Colonic mucosa (tissue), 4 donors: Measurements from ENCODE around the gene C14orf119. TPM values are rescaled to one million over a fixed set of nuclear protein-coding genes. Genes with fewer than 3 reads are reported as not detected.

Experiments used
- DNase-seq: peaks from one replicate; pipeline ENCODE4 v3.0.0-alpha.2; 2020
- H3K27ac ChIP-seq: fragments of 200-600 bp; one replicate; pipeline ENCODE4 v1.8.0; 2021
- H3K27me3 ChIP-seq: fragments of 200-600 bp; one replicate; pipeline ENCODE4 v1.8.0; 2021
- H3K36me3 ChIP-seq: fragments of 200-600 bp; one replicate; pipeline ENCODE4 v1.8.0; 2021
- H3K4me1 ChIP-seq: fragments of 200-600 bp; one replicate; pipeline ENCODE4 v1.8.0; 2021; ENCODE audit warnings: mild to moderate bottlenecking
- H3K4me3 ChIP-seq: fragments of 200-600 bp; one replicate; pipeline ENCODE4 v1.8.0; 2021
- H3K9ac ChIP-seq, 2 donors: one replicate each; pipeline ENCODE4 v1.7.0; 2013; ENCODE audit warnings: control low read depth in 2 of 2, low read depth in 2 of 2, low read length in 2 of 2
- H3K9me3 ChIP-seq: fragments of 200-600 bp; one replicate; pipeline ENCODE4 v1.8.0; 2021
- CTCF ChIP-seq: fragments of 200-600 bp; IDR thresholded peaks from one replicate; pipeline ENCODE4 v1.8.0; 2022; ENCODE audit warnings: antibody characterized with exemption, mild to moderate bottlenecking
- intact Hi-C: fragments of 100-400 bp; cut with DNase I; formaldehyde crosslinking; loops from one replicate; pipeline ENCODE4 v1.14.1; 2022
- total RNA-seq, 2 donors: library from RNA; stranded (reverse); fragmentation: NEBNext Ultra II Directional in 1 of 2; extraction: Animal tissue kit (Norgen Biotek cat#: 25700) in 1 of 2; gene quantifications; one replicate each; pipeline ENCODE4 v1.2.1, GENCODE V29; 2021
- donor health status: healthy.
- donor health status: DM: no; HTN: no; CAD: no.
- donor health status: DM: no; HTN: no; CAD: no.

C14orf119 gene
- total RNA-seq, 2 donors from 2014 or later: 56.2 to 59.2 TPM

GRCh38 chr14:23147676-23148075 lies 52.4 kb downstream of the C14orf119 start:
- Histone ChIP-seq H3K36me3 (no peaks in the 10 kb centered on the region), H3K9ac (no peak overlapping the region), H3K9me3 (no peaks in the 10 kb centered on the region), H3K27ac (no peak overlapping the region), H3K4me3 (no peak overlapping the region), H3K4me1 (no peaks in the 10 kb centered on the region), H3K27me3 (no peaks in the 10 kb centered on the region)
- no peak for DNase-seq
- intact Hi-C loops: no loop called here
- no peak for TF ChIP-seq CTCF

- Histone ChIP-seq H3K27ac (no peak overlapping the region), H3K9me3 (no peaks in the 10 kb centered on the region), H3K4me1 (no peaks in the 10 kb centered on the region), H3K4me3 (no peak overlapping the region), H3K36me3 (no peaks in the 10 kb centered on the region), H3K9ac (no peak overlapping the region), H3K27me3 (no peaks in the 10 kb centered on the region)
- DNase-seq: no peak
- TF ChIP-seq CTCF: no peak
- intact Hi-C loops: no loop called here
Observed at GRCh38 chr14:23148591-23149249, 53.4 kb downstream of the C14orf119 start.

GRCh38 chr14:23149745-23150144 lies 54.4 kb downstream of the C14orf119 start:
- TF ChIP-seq CTCF: no peak
- Histone ChIP-seq H3K36me3 (no peaks in the 10 kb centered on the region), H3K9ac (no peak overlapping the region), H3K27me3 (no peaks in the 10 kb centered on the region), H3K9me3 (no peaks in the 10 kb centered on the region), H3K27ac (no peak overlapping the region), H3K4me1 (peaks cover 4% of the 10 kb centered on the region), H3K4me3 (no peak overlapping the region)
- DNase-seq: no peak
- intact Hi-C loops: no loop called here

Other genes with a start within 250 kb of the C14orf119 start
- 100 to 1,000 TPM; 204 to 222 TPM for gene LRP10, start 223.8 kb upstream of the C14orf119 start, total RNA-seq
- under 1 TPM; 0.24 to 0.30 TPM for gene REM2, start 212.3 kb upstream of the C14orf119 start, total RNA-seq
- 10 to 100 TPM; 66.8 to 67.7 TPM for gene RBM23, start 176.4 kb upstream of the C14orf119 start, total RNA-seq
- 10 to 100 TPM; 39.3 to 86.4 TPM for gene PRMT5, start 166.1 kb upstream of the C14orf119 start, total RNA-seq
- gene HAUS4, start 138.4 kb upstream of the C14orf119 start, total RNA-seq: 10 to 100 TPM; 36.6 to 54.1 TPM
- 1 to 10 TPM; 4.1 to 6.7 TPM for gene AJUBA, start 113.0 kb upstream of the C14orf119 start, total RNA-seq
- 10 to 100 TPM in 1 of 2 donors, 1 to 10 TPM in 1; 8.8 to 14.5 TPM for gene C14orf93, start 85.4 kb upstream of the C14orf119 start, total RNA-seq
- gene PSMB5, start 60.6 kb upstream of the C14orf119 start, total RNA-seq: 100 to 1,000 TPM in 1 of 2 donors, 10 to 100 TPM in 1; 99.7 to 137 TPM
- gene PSMB11, start 53.3 kb upstream of the C14orf119 start, total RNA-seq: not detected
- 10 to 100 TPM in 1 of 2 donors, 1 to 10 TPM in 1; 4.4 to 11.4 TPM for gene CDH24, start 38.0 kb upstream of the C14orf119 start, total RNA-seq
- 100 to 1,000 TPM in 1 of 2 donors, 10 to 100 TPM in 1; 99.4 to 154 TPM for gene ACIN1, start 369 bp upstream of the C14orf119 start, total RNA-seq
- gene CIROP, start 9.5 kb downstream of the C14orf119 start, total RNA-seq: not detected
- gene CEBPE, start 23.8 kb downstream of the C14orf119 start, total RNA-seq: not detected
- gene SLC7A8, start 88.2 kb downstream of the C14orf119 start, total RNA-seq: 10 to 100 TPM; 21.5 to 23.8 TPM
- gene RNF212B, start 142.4 kb downstream of the C14orf119 start, total RNA-seq: not detected
- gene HOMEZ, start 190.6 kb downstream of the C14orf119 start, total RNA-seq: 10 to 100 TPM; 16.5 to 21.9 TPM
- gene PPP1R3E, start 207.4 kb downstream of the C14orf119 start, total RNA-seq: 10 to 100 TPM in 1 of 2 donors, 1 to 10 TPM in 1; 7.6 to 12.6 TPM
- gene BCL2L2, start 211.3 kb downstream of the C14orf119 start, total RNA-seq: 10 to 100 TPM; 26.2 to 42.7 TPM
- 100 to 1,000 TPM; 122 to 197 TPM for gene PABPN1, start 226.0 kb downstream of the C14orf119 start, total RNA-seq